Keratinocyte (primary cell): Measurements from ENCODE around the gene SLC23A2. TPM values are rescaled to one million over a fixed set of nuclear protein-coding genes. Genes with fewer than 3 reads are reported as not detected.

ENCODE experiments used
- DNase-seq: peaks from one replicate; pipeline ENCODE4 v3.0.0-alpha.2; 2011; ENCODE audit warnings: low read depth, missing footprints, low spot score
- FAIRE-seq: peaks from 2 replicates; lab custom pipeline; 2011; peaks lifted over from hg19 to GRCh38; lab: Jason Lieb, UNC
- H2AFZ ChIP-seq: 2 replicates; pipeline ENCODE4 v1.6.0; 2012; ENCODE audit warnings: low read length, control low read depth, inconsistent platforms; ENCODE audit not compliant: control insufficient read depth
- H3K27ac ChIP-seq: 2 replicates; pipeline ENCODE4 v1.5.1; 2011; ENCODE audit warnings: low read length; ENCODE audit not compliant: control insufficient read depth, insufficient read depth
- H3K27me3 ChIP-seq: 3 replicates; pipeline ENCODE4 v1.6.0; 2011; ENCODE audit warnings: low read length; ENCODE audit not compliant: control insufficient read depth, insufficient read depth; ENCODE audit errors: extremely low read depth
- H3K36me3 ChIP-seq, 2 experiments: 2 replicates in 1 of 2; 3 replicates in 1 of 2; pipeline ENCODE4 v1.5.1; 2011; ENCODE audit warnings: low read length in 2 of 2, mild to moderate bottlenecking in 1 of 2; ENCODE audit not compliant: control insufficient read depth in 2 of 2, insufficient read depth in 2 of 2; ENCODE audit errors: extremely low read depth in 1 of 2
- H3K4me1 ChIP-seq: 3 replicates; pipeline ENCODE4 v1.5.1; 2011; ENCODE audit warnings: low read length; ENCODE audit not compliant: control insufficient read depth, insufficient read depth; ENCODE audit errors: extremely low read depth
- H3K4me2 ChIP-seq: 3 replicates; pipeline ENCODE4 v1.6.0; 2011; ENCODE audit warnings: low read depth, low read length; ENCODE audit not compliant: control insufficient read depth, insufficient read depth; ENCODE audit errors: extremely low read depth
- H3K4me3 ChIP-seq, 3 experiments: fragments of 200-600 bp in 1 of 3; sonication (generic) in 1 of 3; 2 replicates in 2 of 3; 3 replicates in 1 of 3; pipeline ENCODE4 v1.5.1; 2011 to 2016; ENCODE audit warnings: low read length in 3 of 3, mild to moderate bottlenecking in 3 of 3, control low read depth in 2 of 3, inconsistent platforms in 1 of 3, low read depth in 1 of 3, mixed read lengths in 1 of 3, mixed run types in 1 of 3, moderate library complexity in 1 of 3; ENCODE audit not compliant: control insufficient read depth in 2 of 3, insufficient read depth in 2 of 3; ENCODE audit errors: extremely low read depth in 1 of 3
- H3K79me2 ChIP-seq: 2 replicates; pipeline ENCODE4 v1.6.0; 2012; ENCODE audit warnings: low read length; ENCODE audit not compliant: control insufficient read depth, insufficient read depth
- H3K9ac ChIP-seq: 3 replicates; pipeline ENCODE4 v1.6.0; 2011; ENCODE audit warnings: low read length; ENCODE audit not compliant: control insufficient read depth, insufficient read depth; ENCODE audit errors: extremely low read depth
- H3K9me1 ChIP-seq: 3 replicates; pipeline ENCODE4 v1.6.0; 2011; ENCODE audit warnings: low read length; ENCODE audit not compliant: control insufficient read depth, insufficient read depth; ENCODE audit errors: extremely low read depth
- H3K9me3 ChIP-seq: 2 replicates; pipeline ENCODE4 v1.5.1; 2012; ENCODE audit warnings: low read depth, low read length; ENCODE audit not compliant: control insufficient read depth
- H4K20me1 ChIP-seq: 3 replicates; pipeline ENCODE4 v1.6.0; 2011; ENCODE audit warnings: low read length; ENCODE audit not compliant: control insufficient read depth, insufficient read depth; ENCODE audit errors: extremely low read depth
- CTCF ChIP-seq, 3 experiments: IDR thresholded peaks in 1 of 3; conservative IDR thresholded peaks in 1 of 3; optimal IDR thresholded peaks in 1 of 3; 2 replicates in 2 of 3; 3 replicates in 1 of 3; pipeline versions ENCODE3 to v1.5.1; 2011; ENCODE audit warnings: low read length in 3 of 3, mild to moderate bottlenecking in 3 of 3, moderate library complexity in 2 of 3, control low read depth in 1 of 3, inconsistent platforms in 1 of 3; ENCODE audit not compliant: insufficient read depth in 2 of 3; ENCODE audit errors: extremely low read depth in 1 of 3
- EZH2 ChIP-seq: IDR thresholded peaks from one replicate; pipeline ENCODE4 v1.6.1; 2012; ENCODE audit warnings: inconsistent platforms, mild to moderate bottlenecking, low read length, moderate library complexity
- dilution Hi-C: fragments of 300-500 bp; cut with MboI; formaldehyde crosslinking; loops from one replicate; pipeline ENCODE4 v1.7.0; 2020; ENCODE audit warnings: low sequenced_read_pairs; ENCODE audit not compliant: extremely low pct_ligation_motif_present
- polyA plus RNA-seq, 5 experiments: library from polyadenylated mRNA; depleted of rRNA in 3 of 5; stranded (reverse) in 3 of 5; stranded (forward) in 1 of 5; unstranded in 1 of 5; fragments of >200 nt; gene quantifications; 1 replicate in 1 of 5; 2 replicates in 3 of 5; 3 replicates in 1 of 5; pipeline versions ENCODE4 v1.2.1 to v1.2.3, GENCODE V29; 2011 to 2012; ENCODE audit warnings: missing spikeins in 2 of 5, low read depth in 1 of 5, low replicate concordance in 1 of 5

The SLC23A2 gene
- polyA plus RNA-seq, 1 donor (not counting 4 experiments of a cell fraction or from before 2014, with no cell fraction given), result 13.4 TPM

GRCh38 chr20:4973330-4974097, 27.8 kb downstream of the SLC23A2 start:
- Histone ChIP-seq H3K4me2 (no peak overlapping the region), H3K4me3 (no peak overlapping the region), H3K4me1 (no peaks in the 10 kb centered on the region), H3K36me3 (peaks cover 0 to 7% of the 10 kb centered on the region in 2 experiments), H3K27me3 (no peaks in the 10 kb centered on the region), H4K20me1 (no peaks in the 10 kb centered on the region), H3K9me1 (no peaks in the 10 kb centered on the region), H3K9ac (no peak overlapping the region), H3K9me3 (no peaks in the 10 kb centered on the region), H3K79me2 (peaks cover 12% of the 10 kb centered on the region), H3K27ac (no peak overlapping the region), H2AFZ (no peak overlapping the region)
- FAIRE-seq (no peak), DNase-seq (no peak)
- no peak for TF ChIP-seq CTCF (optimal IDR thresholded peaks at IDR 0.05 in 1 of 3, IDR thresholded peaks at IDR 0.05 in 1 of 3, conservative IDR thresholded peaks at IDR 0.05 in 1 of 3; ENCODE audit: extremely low read depth in 1 of 3, insufficient read depth in 2 of 3, low read length in 3 of 3)
- no peak for TF ChIP-seq EZH2
- dilution Hi-C loops, result no loop called here

DNA sequence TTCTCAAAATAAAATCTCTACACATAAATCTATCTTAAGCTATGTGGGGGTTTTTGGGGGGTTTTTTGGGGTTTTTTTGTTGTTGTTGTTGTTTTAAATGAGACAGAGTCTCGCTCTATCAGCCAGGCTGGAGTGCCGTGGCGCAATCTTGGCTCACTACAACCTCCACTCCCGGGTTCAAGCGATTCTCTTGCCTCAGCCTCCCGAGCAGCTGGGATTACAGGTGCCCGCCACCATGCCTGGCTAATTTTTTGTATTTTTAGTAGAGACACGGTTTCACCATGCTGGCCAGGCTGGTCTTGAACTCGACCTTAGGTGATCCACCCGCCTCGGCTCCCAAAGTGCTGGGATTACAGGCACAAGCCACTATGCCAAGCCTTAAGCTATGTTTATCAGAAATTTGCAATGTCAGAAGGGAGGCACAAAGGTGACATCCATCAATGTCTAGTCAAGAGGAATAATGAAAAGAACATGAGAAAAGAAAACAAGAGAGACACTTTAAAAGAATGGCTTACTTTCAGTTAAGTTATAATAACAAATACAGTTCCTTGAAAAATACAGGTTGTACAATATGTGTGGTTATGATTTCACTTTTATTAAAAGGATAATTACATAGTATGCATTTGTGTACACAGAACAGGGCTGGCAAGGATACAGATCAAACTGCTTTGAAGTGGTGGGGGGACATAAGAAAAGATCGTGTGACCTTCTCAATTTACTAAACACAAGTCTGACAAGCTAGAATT, 28.6 kb downstream of the SLC23A2 start:
- Histone ChIP-seq H3K27me3 (no peaks in the 10 kb centered on the region), H3K4me3 (no peak overlapping the region), H3K9me3 (no peaks in the 10 kb centered on the region), H2AFZ (no peak overlapping the region), H3K4me1 (no peaks in the 10 kb centered on the region), H3K9me1 (no peaks in the 10 kb centered on the region), H3K9ac (no peak overlapping the region), H3K4me2 (no peak overlapping the region), H3K79me2 (peaks cover 5% of the 10 kb centered on the region), H4K20me1 (no peaks in the 10 kb centered on the region), H3K36me3 (peaks cover 0 to 10% of the 10 kb centered on the region in 2 experiments), H3K27ac (no peak overlapping the region)
- TF ChIP-seq EZH2 (no peak), CTCF (optimal IDR thresholded peaks at IDR 0.05 in 1 of 3, IDR thresholded peaks at IDR 0.05 in 1 of 3, conservative IDR thresholded peaks at IDR 0.05 in 1 of 3; ENCODE audit: extremely low read depth in 1 of 3, insufficient read depth in 2 of 3, low read length in 3 of 3) (no peak)
- FAIRE-seq (no peak), DNase-seq (no peak)
- dilution Hi-C loops, result no loop called here
